Gastrocnemius medialis (tissue), 4 donors: ENCODE data around the gene MAD1L1.

Experiments
- CTCF ChIP-seq, 5 experiments: fragments of 450-650 bp in 3 of 5; fragments of 200-600 bp in 2 of 5; sonication (generic) in 2 of 5; IDR thresholded peaks in 4 of 5; conservative IDR thresholded peaks in 1 of 5; 1 replicate in 4 of 5; 2 replicates in 1 of 5; pipeline ENCODE4 v1.5.1; 2016 to 2019; ENCODE audit warnings: antibody characterized with exemption in 5 of 5, mild to moderate bottlenecking in 3 of 5, moderate library complexity in 3 of 5
- POLR2A ChIP-seq, 2 donors: fragments of 450-650 bp; IDR thresholded peaks; one replicate each; pipeline ENCODE4 v1.6.1; 2017; ENCODE audit warnings: antibody characterized with exemption in 2 of 2, mild to moderate bottlenecking in 2 of 2, moderate library complexity in 2 of 2

GRCh38 chr7:2208712-2209111 is 24.0 kb downstream of the MAD1L1 start:
- TF ChIP-seq POLR2A (IDR thresholded peaks at IDR 0.05): no peak
- TF ChIP-seq CTCF (IDR thresholded peaks at IDR 0.05 in 4 of 5, conservative IDR thresholded peaks at IDR 0.05 in 1 of 5): no peak
